ENCODE data around the gene SLC10A3. TPM values are rescaled to one million over a fixed set of nuclear protein-coding genes. Genes with fewer than 3 reads are reported as not detected.
A peak's percentile ranks its signal among the peaks of the same experiment; 100 is the strongest.

SLC10A3 gene
- total and polyA plus RNA-seq, 2 of the 13 experiments (the other 11 are each of a cell fraction or from before 2014, with no cell fraction given), result 10.1 to 11.5 TPM

DNA sequence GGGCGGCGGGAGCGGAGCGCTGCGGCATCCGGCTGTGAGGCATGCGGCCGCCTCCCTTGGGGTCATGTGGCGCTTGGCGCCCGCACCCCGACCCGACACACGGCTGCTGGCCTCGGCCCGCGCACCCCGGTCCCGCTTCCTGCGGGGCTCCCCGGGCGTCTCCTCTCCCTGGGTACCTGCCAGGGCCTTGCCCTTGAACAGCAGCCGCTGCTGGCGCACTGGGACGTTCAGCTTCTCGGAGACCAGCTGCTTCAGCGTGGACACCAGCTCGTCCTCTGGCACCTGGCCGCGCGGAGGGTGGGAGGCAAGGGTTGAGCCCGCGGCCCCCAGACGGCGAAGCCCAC, 4.4 kb downstream of the SLC10A3 start (continued):
- TF ChIP-seq FOXK1 (CRISPR knock-in tag; IDR thresholded peaks at IDR 0.05; ENCODE audit: borderline replicate concordance, low read depth) (no peak), ZNF800 (CRISPR knock-in tag; IDR thresholded peaks at IDR 0.05) (no peak), ZNF670 (CRISPR knock-in tag; IDR thresholded peaks at IDR 0.05; ENCODE audit: borderline replicate concordance) (no peak), ZNF143 (CRISPR knock-in tag; IDR thresholded peaks at IDR 0.05) (no peak), HHEX (CRISPR knock-in tag; IDR thresholded peaks at IDR 0.05) (no peak), ZNF749 (CRISPR knock-in tag; IDR thresholded peaks at IDR 0.05; ENCODE audit: borderline replicate concordance) (no peak), MYNN (CRISPR knock-in tag; IDR thresholded peaks at IDR 0.05; ENCODE audit: low read depth) (no peak), ZNF460 (CRISPR knock-in tag; IDR thresholded peaks at IDR 0.05; ENCODE audit: borderline replicate concordance) (no peak), ZNF510 (CRISPR knock-in tag; IDR thresholded peaks at IDR 0.05; ENCODE audit: low read depth) (no peak), RFXAP (CRISPR knock-in tag; IDR thresholded peaks at IDR 0.05; ENCODE audit: borderline replicate concordance) (no peak), ZNF382 (CRISPR knock-in tag; IDR thresholded peaks at IDR 0.05; ENCODE audit: borderline replicate concordance) (no peak), DMAP1 (CRISPR knock-in tag; IDR thresholded peaks at IDR 0.05) (no peak), ARHGAP35 (CRISPR knock-in tag; IDR thresholded peaks at IDR 0.05; ENCODE audit: borderline replicate concordance) (no peak; the same call in 1 of the 2 replicates), ZNF703 (CRISPR knock-in tag; IDR thresholded peaks at IDR 0.05; ENCODE audit: borderline replicate concordance) (0 out of 2 replicates have a peak, but pooled peaks have one; percentile 29), NR1H2 (CRISPR knock-in tag; IDR thresholded peaks at IDR 0.05; ENCODE audit: borderline replicate concordance, low read depth) (no peak), NCOA1 (CRISPR knock-in tag; IDR thresholded peaks at IDR 0.05) (no peak), FOXA1 (IDR thresholded peaks at IDR 0.05) (no peak), FOXA1 (CRISPR knock-in tag; IDR thresholded peaks at IDR 0.05) (no peak), HNRNPUL1 (IDR thresholded peaks at IDR 0.05; ENCODE audit: low read depth, low read length) (no peak), TBX3 (IDR thresholded peaks at IDR 0.05; ENCODE audit: borderline replicate concordance) (no peak), ZNF256 (CRISPR knock-in tag; conservative IDR thresholded peaks at IDR 0.05) (no peak), ZNF230 (CRISPR knock-in tag; IDR thresholded peaks at IDR 0.05) (no peak), PTBP1 (IDR thresholded peaks at IDR 0.05; ENCODE audit: low read depth, low read length, poor library complexity, severe bottlenecking) (no peak), ZNF530 (CRISPR knock-in tag; IDR thresholded peaks at IDR 0.05; ENCODE audit: low read depth) (no peak)
- TF ChIP-seq, protein P1, sequence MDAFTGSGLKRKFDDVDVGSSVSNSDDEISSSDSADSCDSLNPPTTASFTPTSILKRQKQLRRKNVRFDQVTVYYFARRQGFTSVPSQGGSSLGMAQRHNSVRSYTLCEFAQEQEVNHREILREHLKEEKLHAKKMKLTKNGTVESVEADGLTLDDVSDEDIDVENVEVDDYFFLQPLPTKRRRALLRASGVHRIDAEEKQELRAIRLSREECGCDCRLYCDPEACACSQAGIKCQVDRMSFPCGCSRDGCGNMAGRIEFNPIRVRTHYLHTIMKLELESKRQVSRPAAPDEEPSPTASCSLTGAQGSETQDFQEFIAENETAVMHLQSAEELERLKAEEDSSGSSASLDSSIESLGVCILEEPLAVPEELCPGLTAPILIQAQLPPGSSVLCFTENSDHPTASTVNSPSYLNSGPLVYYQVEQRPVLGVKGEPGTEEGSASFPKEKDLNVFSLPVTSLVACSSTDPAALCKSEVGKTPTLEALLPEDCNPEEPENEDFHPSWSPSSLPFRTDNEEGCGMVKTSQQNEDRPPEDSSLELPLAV (CRISPR knock-in tag; conservative IDR thresholded peaks at IDR 0.05; ENCODE audit: low read depth), result no peak
- TF ChIP-seq, protein P2, sequence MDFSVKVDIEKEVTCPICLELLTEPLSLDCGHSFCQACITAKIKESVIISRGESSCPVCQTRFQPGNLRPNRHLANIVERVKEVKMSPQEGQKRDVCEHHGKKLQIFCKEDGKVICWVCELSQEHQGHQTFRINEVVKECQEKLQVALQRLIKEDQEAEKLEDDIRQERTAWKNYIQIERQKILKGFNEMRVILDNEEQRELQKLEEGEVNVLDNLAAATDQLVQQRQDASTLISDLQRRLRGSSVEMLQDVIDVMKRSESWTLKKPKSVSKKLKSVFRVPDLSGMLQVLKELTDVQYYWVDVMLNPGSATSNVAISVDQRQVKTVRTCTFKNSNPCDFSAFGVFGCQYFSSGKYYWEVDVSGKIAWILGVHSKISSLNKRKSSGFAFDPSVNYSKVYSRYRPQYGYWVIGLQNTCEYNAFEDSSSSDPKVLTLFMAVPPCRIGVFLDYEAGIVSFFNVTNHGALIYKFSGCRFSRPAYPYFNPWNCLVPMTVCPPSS (IDR thresholded peaks at IDR 0.05), result no peak
- TF ChIP-seq, protein P3, sequence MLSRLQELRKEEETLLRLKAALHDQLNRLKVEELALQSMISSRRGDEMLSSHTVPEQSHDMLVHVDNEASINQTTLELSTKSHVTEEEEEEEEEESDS (CRISPR knock-in tag; IDR thresholded peaks at IDR 0.05; ENCODE audit: borderline replicate concordance), result no peak
- TF ChIP-seq, protein P4, sequence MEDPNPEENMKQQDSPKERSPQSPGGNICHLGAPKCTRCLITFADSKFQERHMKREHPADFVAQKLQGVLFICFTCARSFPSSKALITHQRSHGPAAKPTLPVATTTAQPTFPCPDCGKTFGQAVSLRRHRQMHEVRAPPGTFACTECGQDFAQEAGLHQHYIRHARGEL (CRISPR knock-in tag; IDR thresholded peaks at IDR 0.05), result no peak

Data from HepG2 (cell line).